ENCODE results near the gene PCDHA3. TPM values are rescaled to one million over a fixed set of nuclear protein-coding genes. Genes with fewer than 3 reads are reported as not detected.
A peak's percentile ranks its signal among the peaks of the same experiment; 100 is the strongest.
"Not testable (repeated sequence)": the region's sequence is repeated elsewhere in the genome, so short reads cannot be mapped to it uniquely, and the experiment has no call there.

Gene PCDHA3
- total and polyA plus RNA-seq, 8 donors = 0.24 to 1.2 (median 0.50) TPM

- no peak overlapping the region for H3K27ac ChIP-seq
- H3K36me3 ChIP-seq = no peaks in the 10 kb centered on the region
- no peak for FAIRE-seq
- WGBS, 2 donors = 20 to 21% methylated on average over 12 to 18 of the region's 18 CpGs
- TF ChIP-seq CTCF (IDR thresholded peaks at IDR 0.05) = no peak
- intact Hi-C loops (cut with DNase I) = no loop called here
- H3K9me3 ChIP-seq = no peaks in the 10 kb centered on the region
- peak overlapping the region in 2 of 4 donors; percentile 13 to 20 for H3K4me3 ChIP-seq
- no peaks in the 10 kb centered on the region for H3K27me3 ChIP-seq
- peak in 3 of 4 donors; percentile 43 to 48 (median 46) for ATAC-seq
- DNase-seq = no peak
- no peaks in the 10 kb centered on the region for H3K4me1 ChIP-seq
Measured at GRCh38 chr5:140828362-140828737, 27.5 kb downstream of the PCDHA3 start.

- H3K36me3 ChIP-seq; intact Hi-C loops (cut with DNase I); H3K9me3 ChIP-seq; H3K4me3 ChIP-seq; ATAC-seq; H3K4me1 ChIP-seq; FAIRE-seq; H3K27ac ChIP-seq; H3K27me3 ChIP-seq: not testable (repeated sequence)
- peak in 1 of 6 donors; percentile 41 for DNase-seq
- WGBS, 2 donors = 32 to 33% methylated on average over 100 to 106 of the region's 106 CpGs
Measured at GRCh38 chr5:140829511-140830501, 28.9 kb downstream of the PCDHA3 start.

- Histone ChIP-seq H3K27ac (no peak within 1 kb of the TSS), H3K4me1 (no peaks in the 10 kb centered on the region), H3K9me3 (peaks cover 0 to 3% (median 0%) of the 10 kb centered on the region in 4 donors), H3K4me3 (no peak within 1 kb of the TSS), H3K36me3 (no peaks in the 10 kb centered on the region), H3K27me3 (no peaks in the 10 kb centered on the region)
- intact Hi-C loops (cut with DNase I) = no loop called here
- 4 to 8% methylated on average over 8 of the region's 8 CpGs for whole genome bisulfite sequencing, 2 donors
- FAIRE-seq (no peak), DNase-seq (no peak), ATAC-seq (peak in 1 of 4 donors; percentile 61)
- TF ChIP-seq CTCF (IDR thresholded peaks at IDR 0.05) = no peak
Measured at GRCh38 chr5:140833993-140834392, 33.1 kb downstream of the PCDHA3 start, which contains the start of gene PCDHA7. TSS of gene PCDHA7 (plus strand) at chr5:140834269. CDS start at chr5:140834384, 115 bp downstream.

GRCh38 chr5:140834439-140835008 lies 33.7 kb downstream of the PCDHA3 start:
- WGBS, 2 donors = 13 to 15% methylated on average over 26 of the region's 38 CpGs
- peak in 1 of 4 donors; percentile 41 for ATAC-seq
- FAIRE-seq; DNase-seq; intact Hi-C loops (cut with DNase I); H3K36me3 ChIP-seq; H3K9me3 ChIP-seq; H3K27me3 ChIP-seq; H3K4me3 ChIP-seq; H3K27ac ChIP-seq; H3K4me1 ChIP-seq: not testable (repeated sequence)

GRCh38 chr5:140835622-140836510 lies 35.0 kb downstream of the PCDHA3 start:
- DNase-seq (peak in 1 of 6 donors; percentile 53), FAIRE-seq (no peak), ATAC-seq (no peak)
- intact Hi-C loops (cut with DNase I) = no loop called here
- 32 to 37% methylated on average over 103 of the region's 103 CpGs for whole genome bisulfite sequencing, 2 donors
- Histone ChIP-seq H3K36me3 (no peaks in the 10 kb centered on the region), H3K27ac (no peak overlapping the region), H3K27me3 (no peaks in the 10 kb centered on the region), H3K4me3 (no peak overlapping the region), H3K4me1 (no peaks in the 10 kb centered on the region), H3K9me3 (peaks cover 0 to 3% (median 0%) of the 10 kb centered on the region in 4 donors)
- no peak for TF ChIP-seq CTCF (IDR thresholded peaks at IDR 0.05)
